Epithelial cell of esophagus (primary cell): Measurements from ENCODE around the gene KCNH6.

Experiments used
- DNase-seq: peaks from one replicate; pipeline ENCODE4 v3.0.0; 2010; ENCODE audit warnings: low read depth
- H3K4me3 ChIP-seq: 2 replicates; pipeline ENCODE4 v1.5.1; 2011; ENCODE audit warnings: mild to moderate bottlenecking, low read length, control low read depth
- TF ChIP-seq, protein P1 (sequence below): IDR thresholded peaks from 2 replicates; pipeline ENCODE4 v1.5.1; 2011; ENCODE audit warnings: low read depth, mild to moderate bottlenecking, low read length, control low read depth, inconsistent platforms; ENCODE audit not compliant: insufficient read depth; ENCODE audit errors: missing control alignments

The KCNH6 gene

DNA sequence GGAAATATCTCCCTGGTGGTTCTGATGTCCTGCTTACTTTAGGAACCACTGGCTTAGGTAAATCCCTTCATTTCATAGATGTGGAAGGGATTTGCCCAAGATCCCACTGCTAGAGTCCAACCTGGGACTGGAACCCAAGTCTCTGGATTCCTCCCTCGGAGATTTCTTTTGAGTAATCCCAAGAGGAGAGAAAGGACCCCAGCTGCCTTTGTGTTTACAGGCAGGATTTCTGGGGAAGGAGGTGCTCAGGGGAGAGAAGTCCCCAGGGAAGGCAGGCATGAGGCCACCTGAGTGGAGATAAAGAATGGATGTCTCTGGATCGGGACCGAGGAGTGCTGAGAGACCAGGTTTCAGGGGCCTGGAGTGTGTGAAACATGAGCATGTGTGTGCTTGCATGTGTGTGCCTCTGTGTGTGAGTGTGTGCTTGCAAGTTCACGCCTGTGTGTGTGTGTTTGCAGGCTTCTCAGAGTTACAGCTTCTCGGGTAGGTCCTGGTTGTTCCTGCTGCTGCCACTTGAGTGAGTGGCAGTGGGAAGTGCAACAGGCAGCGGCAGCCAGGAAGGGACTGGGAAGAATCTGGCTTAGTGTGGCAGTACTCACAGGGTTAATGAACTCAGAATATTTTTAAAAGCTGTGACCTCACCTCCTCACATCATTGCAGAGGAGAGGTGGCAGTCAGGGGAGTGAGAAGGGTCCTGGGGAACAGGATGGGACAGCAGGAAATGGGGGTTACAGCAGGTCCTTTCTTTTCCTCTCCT lies 2.2 kb downstream of the KCNH6 start:
- TF ChIP-seq, protein P1, sequence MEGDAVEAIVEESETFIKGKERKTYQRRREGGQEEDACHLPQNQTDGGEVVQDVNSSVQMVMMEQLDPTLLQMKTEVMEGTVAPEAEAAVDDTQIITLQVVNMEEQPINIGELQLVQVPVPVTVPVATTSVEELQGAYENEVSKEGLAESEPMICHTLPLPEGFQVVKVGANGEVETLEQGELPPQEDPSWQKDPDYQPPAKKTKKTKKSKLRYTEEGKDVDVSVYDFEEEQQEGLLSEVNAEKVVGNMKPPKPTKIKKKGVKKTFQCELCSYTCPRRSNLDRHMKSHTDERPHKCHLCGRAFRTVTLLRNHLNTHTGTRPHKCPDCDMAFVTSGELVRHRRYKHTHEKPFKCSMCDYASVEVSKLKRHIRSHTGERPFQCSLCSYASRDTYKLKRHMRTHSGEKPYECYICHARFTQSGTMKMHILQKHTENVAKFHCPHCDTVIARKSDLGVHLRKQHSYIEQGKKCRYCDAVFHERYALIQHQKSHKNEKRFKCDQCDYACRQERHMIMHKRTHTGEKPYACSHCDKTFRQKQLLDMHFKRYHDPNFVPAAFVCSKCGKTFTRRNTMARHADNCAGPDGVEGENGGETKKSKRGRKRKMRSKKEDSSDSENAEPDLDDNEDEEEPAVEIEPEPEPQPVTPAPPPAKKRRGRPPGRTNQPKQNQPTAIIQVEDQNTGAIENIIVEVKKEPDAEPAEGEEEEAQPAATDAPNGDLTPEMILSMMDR, result no peak
- H3K4me3 ChIP-seq, result no peak overlapping the region
- no peak for DNase-seq

DNA sequence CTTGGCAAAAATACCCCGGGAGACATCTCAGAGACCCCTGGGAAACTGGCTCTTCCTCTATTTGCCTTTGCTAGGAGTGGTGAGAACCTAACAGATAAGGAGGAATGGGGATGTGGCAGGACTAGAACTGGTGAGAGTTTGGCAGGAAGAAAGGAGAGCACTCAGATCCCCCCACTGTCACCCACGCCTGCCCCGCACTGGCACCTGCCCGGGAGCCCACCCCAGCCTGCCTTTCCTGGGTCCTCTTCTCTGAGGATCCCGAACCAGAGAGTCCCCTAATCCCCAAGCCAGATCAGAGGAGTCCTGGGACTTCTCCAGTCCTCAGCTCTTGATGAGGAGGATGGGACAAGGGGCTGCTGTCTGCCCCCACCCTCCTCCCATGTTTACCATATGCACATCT lies 3.7 kb downstream of the KCNH6 start:
- H3K4me3 ChIP-seq, result no peak overlapping the region
- DNase-seq, result no peak
- TF ChIP-seq, protein P1, result no peak

DNA sequence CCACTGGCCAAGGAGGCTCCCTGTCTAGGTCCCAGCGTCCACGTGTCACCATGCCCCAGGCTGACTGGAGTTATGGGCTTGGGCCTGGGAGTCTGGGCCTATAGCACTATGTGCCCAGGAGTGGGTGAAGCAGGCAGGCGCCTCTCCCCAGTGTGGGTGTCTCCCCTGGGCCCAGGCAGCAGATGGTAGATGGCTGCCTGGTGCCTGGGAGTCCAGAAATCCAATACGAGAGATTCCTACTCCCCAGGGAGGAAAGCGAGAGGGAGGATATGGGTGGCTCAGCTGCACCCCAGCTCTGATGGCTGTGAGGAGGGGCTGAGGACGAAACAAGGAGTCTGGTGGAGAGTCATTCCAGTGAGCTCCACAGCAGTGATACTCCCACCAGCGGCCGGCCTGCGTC lies 5.0 kb downstream of the KCNH6 start:
- TF ChIP-seq, protein P1, result no peak
- no peak for DNase-seq
- no peak overlapping the region for H3K4me3 ChIP-seq

DNA sequence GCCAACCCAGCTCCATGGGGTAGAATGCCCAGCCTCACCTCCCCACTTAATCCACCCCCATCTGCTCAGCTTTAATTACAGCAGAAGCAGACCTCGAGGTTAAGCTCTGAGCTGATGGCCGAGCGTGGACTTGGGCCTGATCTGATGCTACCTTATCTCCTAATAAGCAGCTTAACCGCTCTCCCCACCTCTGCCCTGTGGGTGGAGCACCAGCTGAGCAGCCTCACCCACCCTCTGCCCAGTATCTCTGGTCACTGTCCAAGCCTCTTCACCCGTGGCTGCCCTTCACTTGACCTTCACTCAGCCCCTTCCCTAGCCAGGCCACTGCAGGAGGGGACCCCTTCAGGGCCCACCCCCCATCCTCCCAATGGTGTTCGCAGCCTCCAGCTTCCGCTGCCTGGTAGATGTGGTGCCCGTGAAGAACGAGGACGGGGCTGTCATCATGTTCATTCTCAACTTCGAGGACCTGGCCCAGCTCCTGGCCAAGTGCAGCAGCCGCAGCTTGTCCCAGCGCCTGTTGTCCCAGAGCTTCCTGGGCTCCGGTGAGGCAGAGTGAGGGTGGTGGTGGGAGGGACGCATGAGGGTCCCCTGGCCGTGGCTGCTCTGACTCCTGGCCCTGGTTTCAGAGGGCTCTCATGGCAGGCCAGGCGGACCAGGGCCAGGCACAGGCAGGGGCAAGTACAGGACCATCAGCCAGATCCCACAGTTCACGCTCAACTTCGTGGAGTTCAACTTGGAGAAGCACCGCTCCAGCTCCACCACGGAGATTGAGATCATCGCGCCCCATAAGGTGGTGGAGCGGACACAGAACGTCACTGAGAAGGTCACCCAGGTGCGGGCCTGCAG lies 6.8 kb downstream of the KCNH6 start:
- TF ChIP-seq, protein P1, result no peak
- no peak overlapping the region for H3K4me3 ChIP-seq
- DNase-seq, result no peak

DNA sequence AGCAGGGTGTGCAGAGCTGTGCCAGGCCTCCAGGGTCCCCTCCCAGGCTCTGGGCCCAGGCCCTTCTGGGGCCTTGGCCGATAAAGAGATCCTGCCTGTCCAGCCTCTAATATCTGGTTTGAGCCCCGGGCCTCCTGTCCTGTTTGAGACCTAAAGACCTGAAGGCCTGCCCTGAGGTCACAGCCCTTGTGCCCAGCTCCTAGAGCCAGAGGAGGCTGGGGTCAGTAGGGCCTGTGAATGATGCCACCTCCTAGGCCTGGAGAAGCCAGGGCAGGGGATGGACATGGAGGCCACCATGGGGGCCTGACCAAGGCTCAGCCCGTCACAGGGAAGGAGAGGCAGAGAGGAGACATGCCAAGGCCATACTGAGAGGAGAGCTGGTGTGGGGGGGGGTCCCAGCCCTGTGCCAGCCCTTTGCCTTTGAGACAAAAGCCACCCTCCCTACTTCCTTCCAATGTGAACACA lies 7.4 kb downstream of the KCNH6 start:
- TF ChIP-seq, protein P1, result no peak
- no peak for DNase-seq
- no peak overlapping the region for H3K4me3 ChIP-seq

DNA sequence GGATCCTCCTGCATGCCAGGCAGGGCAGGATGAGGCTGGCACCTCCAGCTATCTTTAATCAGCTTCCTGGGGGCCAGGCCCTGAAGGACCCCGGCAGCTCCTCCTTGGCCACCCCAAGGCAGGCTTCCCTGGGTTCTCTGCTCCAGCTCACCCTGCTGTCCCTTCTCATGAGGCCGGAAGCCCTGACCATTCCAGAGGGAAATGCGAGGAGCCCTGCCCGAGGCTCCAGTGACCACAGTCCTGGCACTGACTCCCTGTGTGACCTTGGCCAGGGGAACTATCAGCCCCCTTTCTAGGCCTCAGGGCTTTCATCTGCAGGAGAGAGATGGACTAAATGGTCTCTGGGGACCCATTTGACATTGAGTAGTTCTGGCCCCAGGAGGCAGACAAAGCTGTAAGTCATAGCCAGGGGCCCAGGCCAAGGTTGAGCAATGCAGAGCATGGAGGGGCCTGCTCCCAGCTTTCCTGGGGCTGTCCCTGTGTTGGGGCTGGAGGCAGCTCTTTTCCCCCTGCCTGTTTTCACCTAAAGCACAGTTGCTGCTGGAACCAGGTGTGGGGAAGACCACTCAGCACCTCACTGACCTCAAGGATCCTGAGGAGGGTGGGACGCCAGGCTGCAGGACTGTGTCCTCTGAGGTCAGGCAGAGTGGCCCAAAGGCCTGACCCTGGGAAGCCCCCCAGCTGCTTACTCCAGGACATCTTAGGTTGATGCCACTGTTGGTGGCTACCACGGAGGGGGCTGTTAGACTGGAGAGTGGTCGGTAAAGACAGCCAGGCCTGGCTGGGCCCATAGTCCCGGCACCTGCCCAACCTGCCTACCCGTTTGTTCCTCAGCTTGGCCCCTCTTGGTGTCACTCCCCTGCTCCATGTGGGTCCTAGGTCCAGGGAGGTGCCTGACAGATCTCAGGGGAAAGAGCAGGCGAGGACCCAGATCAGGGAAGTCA lies 8.1 kb downstream of the KCNH6 start:
- TF ChIP-seq, protein P1, result no peak
- no peak for DNase-seq

More for the DNA sequence above, 8.1 kb downstream of the KCNH6 start:
- no peak overlapping the region for H3K4me3 ChIP-seq
